HG03432 (cell line): ENCODE data around the gene CDR2L.

Experiments used
- ATAC-seq: cut with Tn5 transposase; IDR thresholded peaks from one replicate; pipeline ENCODE4 v1.9.1; 2021; ENCODE audit warnings: mild to moderate bottlenecking, moderate library complexity; ENCODE audit not compliant: unreplicated experiment

The CDR2L gene

GRCh38 chr17:74987418-74987908 is at the start of gene CDR2L:
Gene CDR2L (plus strand): TSS chr17:74987632. CDS start chr17:74988044, 412 bp downstream.
- ATAC-seq, result peak; percentile 93

GRCh38 chr17:74938194-74938950 is 49.1 kb upstream of the CDR2L start:
- ATAC-seq, result no peak

GRCh38 chr17:74939534-74939933 is 47.9 kb upstream of the CDR2L start:
- ATAC-seq, result no peak

- no peak for ATAC-seq
Observed at GRCh38 chr17:74941128-74941725, 46.2 kb upstream of the CDR2L start.

DNA sequence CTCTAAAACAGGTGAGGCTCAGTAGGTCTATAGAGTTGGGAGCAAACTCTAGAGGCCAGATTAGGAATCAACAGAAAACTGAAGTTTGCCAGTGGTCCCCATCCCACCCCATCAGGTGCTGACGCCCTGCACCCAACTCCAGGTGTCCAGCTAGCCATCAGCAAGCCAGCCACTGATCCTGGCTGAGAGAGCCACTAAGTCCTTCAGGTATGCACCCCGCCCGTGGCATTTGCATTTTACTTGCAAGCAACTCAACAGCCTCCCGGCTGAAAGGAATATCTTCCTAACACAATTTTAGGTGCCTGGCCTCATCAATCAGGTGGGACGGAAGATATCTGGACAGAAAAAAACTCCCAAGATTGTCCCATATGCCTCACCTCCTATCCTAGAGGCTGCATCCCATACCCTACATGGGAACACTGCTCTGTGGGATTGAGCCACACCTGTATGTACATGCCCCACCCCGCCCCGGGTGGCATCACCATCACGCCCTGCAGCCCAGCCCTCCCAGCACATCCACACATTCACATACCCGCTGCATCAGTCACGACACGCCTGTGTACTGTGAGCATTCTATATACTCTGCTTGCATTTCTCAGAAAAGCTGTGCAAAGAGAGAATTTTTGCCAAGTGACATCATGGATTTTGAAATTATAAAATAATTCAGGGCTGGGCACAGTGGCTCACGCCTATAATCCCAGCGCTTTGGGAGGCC is 43.5 kb upstream of the CDR2L start:
- no peak for ATAC-seq

GRCh38 chr17:74945543-74945942 is 41.9 kb upstream of the CDR2L start:
- peak; percentile 69 for ATAC-seq

DNA sequence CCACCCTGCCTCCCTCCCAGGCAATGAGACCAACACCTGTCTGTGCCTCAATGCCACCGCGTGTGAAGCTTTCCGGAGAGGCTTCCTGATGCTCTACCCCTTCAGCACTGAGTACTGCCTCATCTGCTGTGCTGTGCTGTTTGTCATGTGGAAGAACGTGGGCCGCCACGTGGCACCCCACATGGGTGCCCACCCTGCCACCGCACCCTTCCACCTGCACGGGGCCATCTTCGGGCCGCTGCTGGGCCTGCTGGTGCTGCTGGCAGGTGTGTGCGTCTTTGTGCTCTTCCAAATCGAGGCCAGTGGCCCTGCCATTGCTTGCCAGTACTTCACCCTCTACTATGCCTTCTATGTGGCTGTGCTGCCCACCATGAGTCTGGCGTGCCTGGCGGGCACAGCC is 40.8 kb upstream of the CDR2L start:
- ATAC-seq, result no peak

- no peak for ATAC-seq
Observed at GRCh38 chr17:74947041-74947754, 40.2 kb upstream of the CDR2L start.

DNA sequence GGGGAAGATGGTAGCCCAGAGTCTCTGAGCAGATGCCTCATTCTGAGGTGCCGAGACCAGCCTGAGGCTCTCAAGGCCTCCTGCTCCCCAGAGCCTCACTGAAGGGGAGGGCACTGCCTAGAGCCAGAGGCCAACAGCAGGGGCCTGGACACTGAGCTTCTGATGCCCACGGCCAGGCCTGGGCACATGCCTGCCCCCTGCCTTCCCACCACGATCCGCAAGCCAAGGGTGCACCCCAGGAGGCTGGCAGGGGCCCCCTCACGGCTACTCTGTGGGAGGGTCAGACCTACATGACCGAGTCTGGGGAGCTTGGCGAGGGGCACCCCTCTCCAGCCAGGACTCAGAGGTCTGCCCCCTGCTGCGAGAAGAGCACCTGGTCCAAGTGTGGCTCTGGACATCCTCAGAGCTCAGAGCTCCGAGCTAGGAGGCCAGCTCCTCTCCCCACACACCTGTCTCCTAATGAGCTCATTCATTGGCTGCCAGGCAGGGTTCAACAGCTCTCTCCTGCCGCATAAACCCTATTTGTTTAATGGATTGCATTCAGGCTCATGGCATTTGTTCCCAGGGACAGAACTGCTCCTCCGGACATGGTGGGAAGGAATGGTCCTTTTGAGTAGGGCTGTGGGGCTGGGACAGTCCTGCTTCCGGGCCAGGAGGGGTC is 37.8 kb upstream of the CDR2L start:
- ATAC-seq, result no peak

DNA sequence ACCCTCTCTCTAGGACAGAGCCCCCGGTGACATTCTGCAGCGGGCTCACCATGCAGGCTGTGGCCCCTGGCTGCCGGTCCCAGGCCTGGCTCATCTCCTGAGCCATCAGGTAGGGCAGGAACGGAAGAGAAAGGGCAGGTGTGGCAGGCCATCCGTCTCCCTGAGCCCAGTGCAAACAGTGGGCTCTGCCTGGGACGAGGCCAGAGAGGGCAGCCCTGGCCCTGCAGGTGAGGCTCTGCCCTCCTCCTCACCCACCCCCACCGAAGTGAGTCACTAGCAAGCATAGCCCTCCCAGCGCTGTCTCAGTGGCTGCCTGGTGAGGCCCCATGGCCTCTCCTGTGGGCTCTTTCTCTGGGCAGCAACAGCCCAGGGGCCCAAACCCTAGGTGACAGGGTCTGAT is 37.2 kb upstream of the CDR2L start:
- no peak for ATAC-seq

DNA sequence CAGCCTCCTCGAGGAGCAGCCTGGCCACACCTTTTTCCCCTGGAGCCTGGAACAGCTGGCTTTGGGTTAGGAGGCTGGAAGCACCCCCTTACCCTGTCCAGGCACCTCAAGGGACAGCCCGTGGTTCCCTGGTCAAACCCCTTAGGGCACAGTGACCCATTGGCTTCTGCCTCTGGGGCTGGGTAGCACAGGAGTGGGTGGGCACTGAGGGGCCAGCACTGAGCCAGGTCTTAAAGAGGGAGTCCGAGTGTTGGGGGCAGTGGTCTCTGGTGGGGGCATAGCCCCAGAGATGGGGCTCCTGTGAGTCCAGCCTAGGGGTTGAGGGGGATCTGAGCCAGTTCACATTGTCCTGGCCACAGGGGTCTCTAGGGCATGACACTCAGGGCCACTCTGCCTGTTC is 36.4 kb upstream of the CDR2L start:
- ATAC-seq, result no peak

DNA sequence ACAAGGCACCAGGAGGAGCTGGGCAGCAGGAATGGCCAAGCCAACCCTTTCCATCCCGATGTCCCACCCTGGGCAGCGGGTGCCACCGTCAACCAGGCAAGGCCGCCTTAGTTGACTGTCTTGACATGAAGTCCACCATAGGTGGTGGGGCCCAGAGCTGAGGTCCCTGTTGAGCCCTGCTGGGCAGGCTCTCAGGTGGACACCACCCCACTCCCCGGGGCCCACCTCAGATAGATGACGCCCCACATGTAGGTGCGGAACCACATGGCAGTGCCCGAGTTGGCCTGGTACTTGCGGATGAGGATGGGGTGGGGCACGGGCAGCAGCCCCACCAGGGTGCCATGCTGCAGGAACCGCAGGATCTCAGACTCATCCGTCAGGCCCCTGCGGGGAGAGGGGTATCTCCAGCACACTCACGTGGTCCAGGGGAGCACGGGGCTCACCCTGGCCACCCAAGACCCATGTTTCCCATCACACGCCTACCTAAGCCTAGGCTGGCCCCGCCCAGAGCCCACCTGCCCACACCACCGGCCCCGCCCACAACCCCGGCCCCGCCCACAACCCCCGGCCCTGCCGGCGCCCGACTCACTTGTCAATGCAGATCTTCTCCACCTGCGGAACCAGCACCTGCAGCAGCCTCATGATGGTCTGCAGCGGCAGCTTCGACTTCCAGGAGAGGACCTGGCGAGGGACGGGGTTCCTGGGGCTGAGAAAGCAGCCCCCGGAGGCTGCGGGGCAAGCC is 35.6 kb upstream of the CDR2L start:
- ATAC-seq, result no peak

GRCh38 chr17:74952431-74953133 is 34.9 kb upstream of the CDR2L start:
- no peak for ATAC-seq

GRCh38 chr17:74953134-74953687 is 34.2 kb upstream of the CDR2L start:
- ATAC-seq, result no peak

DNA sequence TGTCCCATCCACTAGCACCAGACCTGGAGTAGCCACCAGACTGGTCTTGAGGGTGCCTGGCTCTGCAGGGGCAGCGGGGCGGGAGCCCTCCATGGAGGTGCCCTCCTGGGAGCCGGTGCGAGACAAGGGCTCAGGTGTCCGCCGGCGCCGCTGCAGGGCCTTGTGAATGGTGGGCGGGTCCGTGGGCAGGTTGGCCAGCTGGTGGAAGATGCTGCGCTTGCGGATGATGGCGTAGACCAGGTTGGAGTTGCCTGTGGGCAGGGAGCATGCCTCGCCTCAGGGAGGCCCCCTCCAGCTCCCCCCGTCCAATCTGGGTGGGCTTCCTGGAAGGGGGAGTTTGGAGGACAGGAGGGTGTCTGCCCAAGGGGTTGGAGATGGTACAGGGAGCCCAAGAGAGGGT is 33.3 kb upstream of the CDR2L start:
- ATAC-seq, result no peak

DNA sequence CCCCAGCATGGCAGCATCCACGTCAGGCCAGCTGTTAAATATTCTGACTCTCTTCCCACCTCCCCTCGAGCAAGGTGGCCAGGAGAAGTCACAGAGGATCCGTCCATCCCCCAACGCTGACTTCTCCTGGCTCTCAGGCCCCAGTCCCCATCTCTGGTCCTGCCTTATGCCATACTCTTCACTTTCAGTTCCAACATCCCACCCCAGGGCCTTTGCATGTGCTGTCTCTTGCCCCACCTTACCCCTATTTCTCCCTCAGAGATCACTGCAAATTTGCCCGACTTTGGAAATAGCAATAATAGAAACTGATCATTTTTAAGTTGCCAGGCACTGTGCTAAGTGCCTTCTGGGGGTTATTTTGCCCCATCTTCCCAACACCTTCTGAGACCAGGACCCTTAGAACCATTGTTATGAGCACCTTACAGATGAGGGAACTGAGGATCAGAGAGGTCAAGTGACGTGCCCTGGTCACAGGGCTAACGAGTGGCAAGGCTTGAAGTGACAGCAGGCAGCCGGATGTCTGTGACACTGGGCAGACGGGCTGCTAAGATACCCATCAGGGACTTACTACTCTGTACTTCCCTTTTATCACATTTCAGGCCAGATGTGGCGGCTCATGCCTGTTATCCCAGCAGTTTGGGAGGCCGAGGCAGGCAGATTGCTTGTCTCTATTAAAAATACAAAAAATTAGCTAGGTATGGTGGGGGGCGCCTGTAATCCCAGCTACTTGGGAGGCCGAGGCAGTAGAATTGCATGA is 32.6 kb upstream of the CDR2L start:
- ATAC-seq, result no peak

- ATAC-seq, result no peak
Observed at GRCh38 chr17:74956093-74956492, 31.3 kb upstream of the CDR2L start.
